PC-3 (cell line): Measurements from ENCODE around the gene TRUB1. TPM values are rescaled to one million over a fixed set of nuclear protein-coding genes. Genes with fewer than 3 reads are reported as not detected.

Experiments used
- ATAC-seq: fragments of 200-7000 bp; cut with Tn5 transposase; 2 replicates; pipeline ENCODE4 v1.9.1; 2020; ENCODE audit warnings: mild to moderate bottlenecking, moderate library complexity
- Bru-seq: library from RNA; stranded (reverse); fragments of 400-500 nt; gene quantifications from one replicate; lab custom pipeline; 2021; lab: Mats Ljungman, UMichigan
- BruChase-seq, 2 experiments: library from RNA; stranded (reverse); fragments of 400-500 nt; gene quantifications; one replicate each; lab custom pipeline; 2021; lab: Mats Ljungman, UMichigan
- BruUV-seq: library from RNA; stranded (reverse); fragments of 400-500 nt; replicated peaks from 2 replicates; lab custom pipeline; 2021; lab: Mats Ljungman, UMichigan
- CTCF ChIA-PET: fragments of 300-600 bp; sonication (Branson Sonifier 250); formaldehyde crosslinking; loops from one replicate; lab custom pipeline; 2022; ENCODE audit warnings: antibody characterized with exemption; lab: Charles Lee
- POLR2A ChIA-PET: fragments of 300-600 bp; sonication (Branson Sonifier 250); formaldehyde crosslinking; loops from one replicate; lab custom pipeline; 2022; ENCODE audit warnings: antibody characterized with exemption; ENCODE audit not compliant: unreplicated experiment; lab: Charles Lee
- DNase-seq: peaks from one replicate; pipeline ENCODE4 v3.0.0-alpha.2; 2015
- H2AFZ ChIP-seq: fragments of 300-600 bp; sonication (generic); 2 replicates; pipeline ENCODE4 v1.6.0; 2016; ENCODE audit warnings: antibody characterized with exemption, low read length
- H3F3A ChIP-seq: fragments of 300-600 bp; sonication (generic); one replicate; pipeline ENCODE4 v1.6.0; 2017; ENCODE audit warnings: antibody characterized with exemption, low read length, control low read depth, mild to moderate bottlenecking; ENCODE audit not compliant: unreplicated experiment
- H3K27ac ChIP-seq: fragments of 300-600 bp; sonication (generic); 2 replicates; pipeline ENCODE4 v1.5.1; 2016; ENCODE audit warnings: mild to moderate bottlenecking, low read length
- H3K27me3 ChIP-seq: fragments of 300-600 bp; sonication (generic); 2 replicates; pipeline ENCODE4 v1.6.1; 2016; ENCODE audit warnings: low read length, mixed read lengths
- H3K36me3 ChIP-seq: fragments of 300-600 bp; sonication (generic); 2 replicates; pipeline ENCODE4 v1.6.1; 2016; ENCODE audit warnings: low read depth, mixed run types, low read length, mixed read lengths
- H3K4me1 ChIP-seq: fragments of 300-600 bp; sonication (generic); 2 replicates; pipeline ENCODE4 v1.5.1; 2016; ENCODE audit warnings: low read length; ENCODE audit not compliant: insufficient read depth
- H3K4me2 ChIP-seq: fragments of 300-600 bp; sonication (generic); 2 replicates; pipeline ENCODE4 v1.6.0; 2016; ENCODE audit warnings: low read length
- H3K4me3 ChIP-seq: fragments of 300-600 bp; sonication (generic); 2 replicates; pipeline ENCODE4 v1.5.1; 2016; ENCODE audit warnings: mild to moderate bottlenecking, low read length, mixed read lengths
- H3K79me2 ChIP-seq: fragments of 300-600 bp; sonication (generic); 2 replicates; pipeline ENCODE4 v1.6.1; 2017; ENCODE audit warnings: low read length, mixed read lengths
- H3K9ac ChIP-seq: fragments of 300-600 bp; sonication (generic); 2 replicates; pipeline ENCODE4 v1.6.0; 2016; ENCODE audit warnings: mild to moderate bottlenecking, low read length
- H3K9me2 ChIP-seq: fragments of 300-600 bp; sonication (generic); replicated peaks from 2 replicates; pipeline ENCODE4 v1.6.1; 2016; ENCODE audit warnings: mixed run types, low read length, mixed read lengths
- H3K9me3 ChIP-seq: fragments of 300-600 bp; sonication (generic); 2 replicates; pipeline ENCODE4 v1.6.1; 2016; ENCODE audit warnings: low read length, mixed read lengths
- H4K20me1 ChIP-seq: fragments of 300-600 bp; sonication (generic); 2 replicates; pipeline ENCODE4 v1.6.1; 2016; ENCODE audit warnings: low read length, mixed read lengths
- CTCF ChIP-seq: fragments of 300-600 bp; sonication (generic); conservative IDR thresholded peaks from 2 replicates; pipeline ENCODE4 v1.5.1; 2017; ENCODE audit warnings: antibody characterized with exemption, low read depth, mild to moderate bottlenecking, low read length
- EZH2 ChIP-seq: fragments of 300-600 bp; sonication (generic); IDR thresholded peaks from one replicate; pipeline ENCODE4 v1.6.1; 2017; ENCODE audit warnings: antibody characterized with exemption, mild to moderate bottlenecking, low read length; ENCODE audit not compliant: unreplicated experiment
- EZH2phosphoT487 ChIP-seq: fragments of 300-600 bp; sonication (generic); IDR thresholded peaks from 2 replicates; pipeline ENCODE4 v1.6.1; 2018; ENCODE audit warnings: mild to moderate bottlenecking, antibody characterized with exemption, low read length, borderline replicate concordance
- intact Hi-C: fragments of 100-400 bp; cut with micrococcal nuclease; formaldehyde crosslinking; loops from 2 replicates; pipeline ENCODE4 v1.9.0; 2023
- long read RNA-seq: library from polyadenylated mRNA; unstranded; transcript quantifications from one replicate; pipeline ENCODE4 v2.0.0, GENCODE V29; 2021; ENCODE audit not compliant: unreplicated experiment
- total RNA-seq: library from RNA; depleted of rRNA; stranded (reverse); fragments of >200 nt; gene quantifications from 2 replicates; pipeline ENCODE4 v1.2.3, GENCODE V29; 2014; rRNA removed

Gene TRUB1
- total RNA-seq (21.7 and 28.0 TPM in 2 replicates), Bru-seq, nascent RNA (percentile 74 among the genes with signal in this experiment), BruChase-seq, experiment 1, labeled RNA remaining after a 6-hour chase (percentile 77 among the genes with signal in this experiment), BruChase-seq, experiment 2, labeled RNA remaining after a 2-hour chase (percentile 73 among the genes with signal in this experiment)
- long read RNA-seq, transcript TRUB1-201 (8 exons, 3,408 nt): major isoform, 52 of 62 reads
- long read RNA-seq, partial matches to known transcripts: 3 of 62 reads
- long read RNA-seq, other reads (novel, unspliced or antisense): 6 of 62 reads

- TSS peak; percentile 69 for BruUV-seq
- Histone ChIP-seq H3K9me3 (no peaks in the 10 kb centered on the region), H3F3A (no peaks in the 10 kb centered on the region), H3K27ac (peak within 1 kb of the TSS; percentile 32), H3K4me2 (peak within 1 kb of the TSS; percentile 91), H3K79me2 (peaks cover 35% of the 10 kb centered on the region), H3K9me2 (no peaks in the 10 kb centered on the region), H3K36me3 (peaks cover 8% of the 10 kb centered on the region), H2AFZ (peak within 1 kb of the TSS; percentile 77), H3K27me3 (no peaks in the 10 kb centered on the region), H3K4me3 (peak within 1 kb of the TSS; percentile 92), H3K9ac (peak within 1 kb of the TSS; percentile 95), H3K4me1 (peaks cover 12% of the 10 kb centered on the region), H4K20me1 (no peaks in the 10 kb centered on the region)
- ChIA-PET CTCF (no interaction called here), POLR2A (interaction anchor here (0.5 kb wide), 1 partner anchor 19 kb away, joined by 5 read pairs; no protein-coding TSS in a partner anchor)
- intact Hi-C loops: loop anchor here (2.0 to 5.0 kb wide), 2 partner anchors 33 to 61 kb away; no protein-coding TSS in a partner anchor
- TF ChIP-seq CTCF (no peak), EZH2 (no peak), EZH2phosphoT487 (no peak)
- DNase-seq: peak; percentile 89
- peak; percentile 99 for ATAC-seq
Observed at GRCh38 chr10:114937962-114938855, at the start of gene TRUB1. TSS of gene TRUB1 (plus strand) at chr10:114938195. CDS start at chr10:114938254, 59 bp downstream.

GRCh38 chr10:114893251-114893650, 44.7 kb upstream of the TRUB1 start:
- POLR2A ChIA-PET: no interaction called here
- no peaks in the 10 kb centered on the region for H3K79me2 ChIP-seq
- intact Hi-C loops: no loop called here
- H3K9me2 ChIP-seq: no peaks in the 10 kb centered on the region
- peak overlapping the region; percentile 50; the same call in 1 of the 2 replicates for H2AFZ ChIP-seq
- no peak overlapping the region for H3K4me2 ChIP-seq
- CTCF ChIA-PET: no interaction called here
- no peaks in the 10 kb centered on the region for H3K9me3 ChIP-seq
- H3K27ac ChIP-seq: no peak overlapping the region
- ATAC-seq: no peak
- H3K36me3 ChIP-seq: no peaks in the 10 kb centered on the region
- no peaks in the 10 kb centered on the region for H3K4me1 ChIP-seq
- peak; percentile 36 for DNase-seq
- no peak overlapping the region for H3K4me3 ChIP-seq
- TF ChIP-seq CTCF (no peak), EZH2phosphoT487 (no peak), EZH2 (no peak)
- H3F3A ChIP-seq: no peaks in the 10 kb centered on the region
- H4K20me1 ChIP-seq: no peaks in the 10 kb centered on the region
- H3K9ac ChIP-seq: no peak overlapping the region
- H3K27me3 ChIP-seq: no peaks in the 10 kb centered on the region
- BruUV-seq: no TSS peak
